ENCODE measurements around the gene B3GAT2. TPM values are rescaled to one million over a fixed set of nuclear protein-coding genes. Genes with fewer than 3 reads are reported as not detected.
A peak's percentile ranks its signal among the peaks of the same experiment; 100 is the strongest.

The B3GAT2 gene
- polyA plus RNA-seq, 1 donor (not counting 4 experiments of a cell fraction or from before 2014, with no cell fraction given), result 0.01 TPM

GRCh38 chr6:70967049-70967448 is 10.2 kb upstream of the B3GAT2 start:
- Histone ChIP-seq H3K79me2 (ENCODE audit: control insufficient read depth, insufficient read depth, low read length) (no peaks in the 10 kb centered on the region), H3K36me3 (ENCODE audit: control insufficient read depth in 2 of 2, extremely low read depth in 1 of 2, insufficient read depth in 2 of 2, low read length in 2 of 2) (no peaks in the 10 kb centered on the region), H3K27ac (ENCODE audit: control insufficient read depth, insufficient read depth, low read length) (no peak overlapping the region), H3K4me3 (ENCODE audit: control insufficient read depth in 2 of 3, extremely low read depth in 1 of 3, insufficient read depth in 2 of 3, low read depth in 1 of 3, low read length in 3 of 3) (no peak overlapping the region), H4K20me1 (ENCODE audit: control insufficient read depth, extremely low read depth, insufficient read depth, low read length) (no peaks in the 10 kb centered on the region), H3K9me3 (ENCODE audit: control insufficient read depth, low read depth, low read length) (no peaks in the 10 kb centered on the region), H3K27me3 (ENCODE audit: control insufficient read depth, extremely low read depth, insufficient read depth, low read length) (no peaks in the 10 kb centered on the region), H2AFZ (ENCODE audit: control insufficient read depth, low read length) (no peak overlapping the region), H3K4me1 (ENCODE audit: control insufficient read depth, extremely low read depth, insufficient read depth, low read length) (no peaks in the 10 kb centered on the region), H3K9ac (ENCODE audit: control insufficient read depth, extremely low read depth, insufficient read depth, low read length) (no peak overlapping the region), H3K4me2 (ENCODE audit: control insufficient read depth, extremely low read depth, insufficient read depth, low read depth, low read length) (no peak overlapping the region), H3K9me1 (ENCODE audit: control insufficient read depth, extremely low read depth, insufficient read depth, low read length) (no peaks in the 10 kb centered on the region)
- FAIRE-seq, result no peak
- TF ChIP-seq CTCF (optimal IDR thresholded peaks at IDR 0.05 in 1 of 3, IDR thresholded peaks at IDR 0.05 in 1 of 3, conservative IDR thresholded peaks at IDR 0.05 in 1 of 3; ENCODE audit: extremely low read depth in 1 of 3, insufficient read depth in 2 of 3, low read length in 3 of 3) (no peak), EZH2 (IDR thresholded peaks at IDR 0.05; ENCODE audit: low read length) (no peak)
- dilution Hi-C loops (cut with MboI; ENCODE audit: extremely low pct_ligation_motif_present, low sequenced_read_pairs), result no loop called here
- no peak for DNase-seq (ENCODE audit: low read depth, low spot score)

GRCh38 chr6:70957284-70957617 is 391 bp upstream of the B3GAT2 start:
- peak overlapping the region in 1 of 3 experiments; percentile 55 for H3K4me3 ChIP-seq (ENCODE audit: control insufficient read depth in 2 of 3, extremely low read depth in 1 of 3, insufficient read depth in 2 of 3, low read depth in 1 of 3, low read length in 3 of 3)
- H3K36me3 ChIP-seq (ENCODE audit: control insufficient read depth in 2 of 2, extremely low read depth in 1 of 2, insufficient read depth in 2 of 2, low read length in 2 of 2), result no peaks in the 10 kb centered on the region
- H3K4me1 ChIP-seq (ENCODE audit: control insufficient read depth, extremely low read depth, insufficient read depth, low read length), result peaks cover 4% of the 10 kb centered on the region
- TF ChIP-seq CTCF (optimal IDR thresholded peaks at IDR 0.05 in 1 of 3, IDR thresholded peaks at IDR 0.05 in 1 of 3, conservative IDR thresholded peaks at IDR 0.05 in 1 of 3; ENCODE audit: extremely low read depth in 1 of 3, insufficient read depth in 2 of 3, low read length in 3 of 3) (no peak), EZH2 (IDR thresholded peaks at IDR 0.05; ENCODE audit: low read length) (peak; percentile 85)
- no peak overlapping the region for H2AFZ ChIP-seq (ENCODE audit: control insufficient read depth, low read length)
- no peak overlapping the region for H3K9ac ChIP-seq (ENCODE audit: control insufficient read depth, extremely low read depth, insufficient read depth, low read length)
- no peaks in the 10 kb centered on the region for H3K79me2 ChIP-seq (ENCODE audit: control insufficient read depth, insufficient read depth, low read length)
- H3K9me3 ChIP-seq (ENCODE audit: control insufficient read depth, low read depth, low read length), result no peaks in the 10 kb centered on the region
- H3K4me2 ChIP-seq (ENCODE audit: control insufficient read depth, extremely low read depth, insufficient read depth, low read depth, low read length), result peak overlapping the region; percentile 74
- H4K20me1 ChIP-seq (ENCODE audit: control insufficient read depth, extremely low read depth, insufficient read depth, low read length), result no peaks in the 10 kb centered on the region
- dilution Hi-C loops (cut with MboI; ENCODE audit: extremely low pct_ligation_motif_present, low sequenced_read_pairs), result no loop called here
- DNase-seq (ENCODE audit: low read depth, low spot score) (no peak), FAIRE-seq (no peak)
- no peaks in the 10 kb centered on the region for H3K9me1 ChIP-seq (ENCODE audit: control insufficient read depth, extremely low read depth, insufficient read depth, low read length)
- peaks cover 48% of the 10 kb centered on the region for H3K27me3 ChIP-seq (ENCODE audit: control insufficient read depth, extremely low read depth, insufficient read depth, low read length)
- H3K27ac ChIP-seq (ENCODE audit: control insufficient read depth, insufficient read depth, low read length), result no peak overlapping the region
